ENCODE measurements around the gene WDTC1. TPM values are rescaled to one million over a fixed set of nuclear protein-coding genes. Genes with fewer than 3 reads are reported as not detected.

The WDTC1 gene
- total RNA-seq, 1 donor from 2014 or later: 30.3 TPM

DNA sequence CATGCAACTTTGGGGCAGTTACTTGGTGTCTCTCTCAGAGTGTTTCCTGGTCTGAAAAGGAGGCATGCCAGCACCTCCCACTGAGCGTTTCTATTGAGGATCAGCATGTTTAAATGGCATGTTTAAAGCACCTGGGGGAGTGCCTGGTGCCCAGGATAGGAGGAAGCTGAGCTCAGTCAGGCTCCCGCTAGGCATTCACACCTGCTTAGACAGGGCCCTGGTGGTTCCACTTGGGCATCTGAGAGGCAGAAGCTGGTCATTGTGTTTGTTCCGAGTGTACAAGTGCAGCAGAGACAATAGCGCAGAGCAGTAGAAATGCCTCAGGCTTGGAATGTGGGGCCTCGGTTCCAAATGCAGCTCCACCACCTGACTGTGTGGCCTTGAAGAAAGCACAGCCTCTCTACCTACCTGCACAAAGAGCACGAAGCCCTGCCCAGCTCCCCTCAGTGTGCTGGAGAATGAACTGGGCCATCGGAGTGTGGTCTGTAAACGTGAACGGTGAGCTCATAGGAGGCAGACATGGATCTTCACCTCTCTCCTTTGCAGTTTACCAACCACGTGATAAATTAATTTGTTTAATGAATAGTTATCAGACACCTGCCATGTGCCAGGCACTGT lies 67.3 kb downstream of the WDTC1 start:
- no peak for DNase-seq (ENCODE audit: low spot score)

GRCh38 chr1:27302612-27303011 lies 68.2 kb downstream of the WDTC1 start:
- DNase-seq (ENCODE audit: low spot score): no peak

- no peak for DNase-seq (ENCODE audit: low spot score)
These were observed 69.1 kb downstream of the WDTC1 start for GRCh38 chr1:27303509-27303908.

GRCh38 chr1:27306071-27306470 lies 71.6 kb downstream of the WDTC1 start:
- DNase-seq (ENCODE audit: low spot score): no peak

DNA sequence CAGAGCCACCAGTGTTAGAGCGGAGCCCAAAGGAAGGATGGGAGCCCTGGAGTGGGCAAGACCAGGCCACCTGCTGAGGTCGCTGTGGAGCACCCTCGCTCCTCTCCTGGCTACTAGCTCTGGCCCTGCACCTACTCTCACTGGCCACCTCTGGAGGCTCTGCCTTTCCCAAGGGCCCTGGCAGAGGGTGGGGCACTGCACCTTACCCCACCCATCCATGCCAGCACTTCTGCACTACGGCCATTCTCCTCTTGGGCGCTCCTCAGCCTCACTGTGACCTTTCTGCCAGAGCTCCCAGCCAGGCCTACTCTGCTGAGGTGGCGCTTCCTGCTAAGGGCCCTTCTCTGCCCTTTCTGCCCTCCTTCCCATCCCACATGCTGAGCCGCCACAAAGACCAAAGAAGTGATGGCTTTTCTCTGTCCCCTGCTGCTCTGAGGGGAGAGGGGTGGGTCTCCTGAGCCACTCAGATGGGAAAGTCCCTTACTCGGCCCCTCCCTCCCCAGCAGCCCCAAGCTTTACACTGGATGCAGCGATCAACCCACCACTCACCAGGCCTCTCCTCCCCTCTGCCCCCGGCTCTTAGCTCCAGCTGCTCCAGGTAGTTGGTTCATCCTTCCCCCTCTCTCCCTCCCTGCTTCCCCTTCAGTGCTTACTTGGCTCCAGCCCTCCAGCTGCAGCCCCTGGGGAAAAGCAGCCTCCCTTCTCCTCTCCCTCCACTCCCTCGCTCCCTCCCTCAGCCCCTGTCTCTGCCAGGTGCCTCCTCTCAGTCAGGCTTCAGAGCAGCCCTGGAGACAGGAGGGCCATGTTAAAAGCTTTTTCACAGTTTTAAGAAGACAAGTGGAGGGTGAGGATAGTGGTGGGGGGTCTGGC lies 72.7 kb downstream of the WDTC1 start:
- DNase-seq (ENCODE audit: low spot score): no peak

GRCh38 chr1:27307874-27308598 lies 73.6 kb downstream of the WDTC1 start:
- DNase-seq (ENCODE audit: low spot score): no peak

- no peak for DNase-seq (ENCODE audit: low spot score)
These were observed 79.7 kb downstream of the WDTC1 start for GRCh38 chr1:27314169-27314568.

GRCh38 chr1:27314737-27315136 lies 80.3 kb downstream of the WDTC1 start:
- DNase-seq (ENCODE audit: low spot score): no peak

GRCh38 chr1:27316860-27317259 lies 82.4 kb downstream of the WDTC1 start:
- no peak for DNase-seq (ENCODE audit: low spot score)

GRCh38 chr1:27318136-27318535 lies 83.7 kb downstream of the WDTC1 start:
- no peak for DNase-seq (ENCODE audit: low spot score)

- no peak for DNase-seq (ENCODE audit: low spot score)
These were observed 84.2 kb downstream of the WDTC1 start for GRCh38 chr1:27318596-27318995.

- peak; percentile 98 for DNase-seq (ENCODE audit: low spot score)
These were observed 87.6 kb downstream of the WDTC1 start, which contains the start of gene TMEM222 for GRCh38 chr1:27321813-27322568. TSS of gene TMEM222 (plus strand) at chr1:27322163. CDS start at chr1:27322198, 35 bp downstream.

DNA sequence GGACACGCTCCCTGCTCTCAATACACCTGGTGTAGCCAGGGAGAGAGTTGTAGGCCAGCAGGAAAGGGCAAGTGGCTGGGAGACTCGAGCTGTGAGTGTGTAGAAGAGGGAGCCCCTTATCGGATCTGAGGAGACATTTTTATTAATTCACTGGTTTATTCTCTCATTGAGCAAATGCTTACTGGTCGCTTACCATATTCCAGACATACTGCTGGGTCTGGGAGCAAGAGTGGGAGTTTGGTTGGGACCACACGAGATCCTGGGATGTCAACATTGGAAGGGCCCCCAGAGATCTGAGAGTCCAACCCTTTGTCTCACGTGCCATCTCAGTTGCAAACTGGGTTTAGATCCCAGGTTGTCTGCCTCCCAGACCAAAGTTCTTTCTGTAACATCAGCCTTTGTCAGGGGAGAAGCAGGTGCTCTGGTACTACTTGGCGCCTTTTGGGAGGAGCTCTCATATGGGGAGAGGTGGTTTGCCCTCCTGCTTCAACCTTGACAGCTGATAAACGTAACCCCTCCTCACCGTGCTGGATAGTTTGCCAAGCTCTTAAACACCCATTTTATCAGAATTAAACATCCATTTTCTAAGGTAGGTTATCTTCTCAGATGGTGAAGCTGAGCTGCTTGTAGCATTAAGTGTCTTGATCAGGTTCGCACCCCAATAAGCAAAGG lies 88.3 kb downstream of the WDTC1 start:
- no peak for DNase-seq (ENCODE audit: low spot score)

GRCh38 chr1:27325286-27325685 lies 90.9 kb downstream of the WDTC1 start:
- no peak for DNase-seq (ENCODE audit: low spot score)

DNA sequence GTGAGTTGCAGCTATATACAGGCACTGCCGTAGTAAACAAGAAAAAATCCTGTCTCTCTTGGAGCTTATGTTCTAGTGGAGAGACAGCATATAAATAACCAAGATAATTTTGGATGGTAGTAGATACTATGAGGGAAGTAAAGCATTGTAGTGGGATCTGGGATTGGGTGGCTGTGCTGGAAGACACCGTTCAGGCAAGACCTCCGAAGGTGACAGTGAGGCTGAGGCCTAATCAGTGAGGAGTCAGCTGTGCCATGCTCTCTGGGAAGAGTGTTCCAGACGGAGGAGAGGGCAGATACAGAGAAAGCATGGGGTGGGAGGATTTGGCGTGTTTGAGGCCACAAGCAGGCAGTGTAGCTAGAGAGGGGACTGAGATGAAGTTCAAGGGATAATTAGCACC lies 93.5 kb downstream of the WDTC1 start:
- no peak for DNase-seq (ENCODE audit: low spot score)

GRCh38 chr1:27330786-27331185 lies 96.4 kb downstream of the WDTC1 start:
- DNase-seq (ENCODE audit: low spot score): no peak

GRCh38 chr1:27331426-27331825 lies 97.0 kb downstream of the WDTC1 start:
- no peak for DNase-seq (ENCODE audit: low spot score)

DNA sequence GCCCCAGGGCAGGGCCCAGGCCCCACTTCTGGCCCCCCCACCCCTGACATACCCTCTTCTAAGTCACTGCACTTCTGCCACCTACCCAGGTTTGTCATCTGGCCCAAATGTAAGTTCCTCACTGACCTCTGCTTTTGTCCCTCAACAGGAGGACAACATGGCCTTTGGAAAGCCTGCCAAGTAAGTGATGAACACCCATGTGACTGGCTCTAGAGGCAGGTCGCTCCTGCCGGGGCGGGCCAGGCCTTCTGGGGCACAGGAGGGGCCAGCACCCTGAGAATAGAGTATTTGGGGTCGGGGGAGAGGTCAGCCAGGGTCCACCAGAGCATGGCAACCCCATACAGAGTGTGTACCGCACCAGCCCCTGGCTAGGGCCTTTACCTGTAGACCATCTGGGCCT lies 97.5 kb downstream of the WDTC1 start:
- DNase-seq (ENCODE audit: low spot score): no peak

- DNase-seq (ENCODE audit: low spot score): no peak
These were observed 98.3 kb downstream of the WDTC1 start for GRCh38 chr1:27332536-27333281.

DNA sequence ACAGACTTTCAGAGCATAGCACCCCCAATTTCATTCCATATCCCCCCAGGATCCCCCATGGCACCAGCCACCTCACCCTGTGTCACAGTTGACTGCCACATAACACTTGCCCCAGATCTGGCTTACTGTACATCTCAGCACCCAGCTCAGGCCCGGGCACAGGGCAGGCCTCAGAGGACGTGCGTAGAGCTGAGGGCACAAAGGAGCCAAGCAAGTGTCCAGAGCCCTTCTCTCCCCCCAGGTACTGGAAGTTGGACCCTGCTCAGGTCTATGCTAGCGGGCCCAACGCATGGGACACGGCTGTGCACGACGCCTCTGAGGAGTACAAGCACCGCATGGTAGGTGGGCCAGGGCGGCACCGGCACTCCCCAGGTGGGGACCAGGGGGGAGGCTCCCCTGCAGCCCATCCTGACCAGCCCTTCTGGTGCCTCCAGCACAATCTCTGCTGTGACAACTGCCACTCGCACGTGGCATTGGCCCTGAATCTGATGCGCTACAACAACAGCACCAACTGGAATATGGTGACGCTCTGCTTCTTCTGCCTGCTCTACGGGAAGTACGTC lies 99.4 kb downstream of the WDTC1 start:
- no peak for DNase-seq (ENCODE audit: low spot score)
